ENCODE data around the gene IMMP2L. TPM values are rescaled to one million over a fixed set of nuclear protein-coding genes. Genes with fewer than 3 reads are reported as not detected.

Gene IMMP2L
- total RNA-seq, 1 donor, result 8.2 TPM

DNA sequence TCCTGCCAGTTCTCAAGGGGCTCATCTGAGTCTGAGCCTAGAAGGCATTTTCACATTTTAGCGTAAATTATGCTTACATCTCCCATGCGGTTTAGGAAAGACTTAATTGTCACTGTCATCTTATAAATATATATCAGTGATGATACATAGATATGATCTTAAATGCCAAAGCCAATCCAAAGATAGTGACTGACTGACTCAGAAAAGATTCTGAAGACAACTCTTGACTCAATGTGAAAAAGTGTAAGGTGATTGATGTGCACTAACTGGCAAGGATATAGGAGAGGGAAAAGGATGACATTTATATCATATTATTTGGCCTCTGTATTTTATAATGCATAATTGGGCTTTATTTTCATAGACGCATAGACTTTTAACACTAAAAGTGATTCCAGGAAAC, 556.3 kb downstream of the IMMP2L start:
- no peak overlapping the region for H3K4me3 ChIP-seq (ENCODE audit: low read depth, low read length)
- TF ChIP-seq, protein P1, sequence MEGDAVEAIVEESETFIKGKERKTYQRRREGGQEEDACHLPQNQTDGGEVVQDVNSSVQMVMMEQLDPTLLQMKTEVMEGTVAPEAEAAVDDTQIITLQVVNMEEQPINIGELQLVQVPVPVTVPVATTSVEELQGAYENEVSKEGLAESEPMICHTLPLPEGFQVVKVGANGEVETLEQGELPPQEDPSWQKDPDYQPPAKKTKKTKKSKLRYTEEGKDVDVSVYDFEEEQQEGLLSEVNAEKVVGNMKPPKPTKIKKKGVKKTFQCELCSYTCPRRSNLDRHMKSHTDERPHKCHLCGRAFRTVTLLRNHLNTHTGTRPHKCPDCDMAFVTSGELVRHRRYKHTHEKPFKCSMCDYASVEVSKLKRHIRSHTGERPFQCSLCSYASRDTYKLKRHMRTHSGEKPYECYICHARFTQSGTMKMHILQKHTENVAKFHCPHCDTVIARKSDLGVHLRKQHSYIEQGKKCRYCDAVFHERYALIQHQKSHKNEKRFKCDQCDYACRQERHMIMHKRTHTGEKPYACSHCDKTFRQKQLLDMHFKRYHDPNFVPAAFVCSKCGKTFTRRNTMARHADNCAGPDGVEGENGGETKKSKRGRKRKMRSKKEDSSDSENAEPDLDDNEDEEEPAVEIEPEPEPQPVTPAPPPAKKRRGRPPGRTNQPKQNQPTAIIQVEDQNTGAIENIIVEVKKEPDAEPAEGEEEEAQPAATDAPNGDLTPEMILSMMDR (IDR thresholded peaks at IDR 0.05; ENCODE audit: insufficient read depth, low read depth, low read length), result no peak
- no peak for DNase-seq (ENCODE audit: low read depth)

- no peak overlapping the region for H3K4me3 ChIP-seq (ENCODE audit: low read depth, low read length)
- no peak for DNase-seq (ENCODE audit: low read depth)
- TF ChIP-seq, protein P1 (IDR thresholded peaks at IDR 0.05; ENCODE audit: insufficient read depth, low read depth, low read length), result no peak
Observed at GRCh38 chr7:111005445-111005844, 556.8 kb downstream of the IMMP2L start.

- TF ChIP-seq, protein P1 (IDR thresholded peaks at IDR 0.05; ENCODE audit: insufficient read depth, low read depth, low read length), result no peak
- no peak for DNase-seq (ENCODE audit: low read depth)
- H3K4me3 ChIP-seq (ENCODE audit: low read depth, low read length), result no peak overlapping the region
Observed at GRCh38 chr7:111004310-111004901, 557.9 kb downstream of the IMMP2L start.

GRCh38 chr7:111003883-111004282, 558.4 kb downstream of the IMMP2L start:
- DNase-seq (ENCODE audit: low read depth), result no peak
- TF ChIP-seq, protein P1 (IDR thresholded peaks at IDR 0.05; ENCODE audit: insufficient read depth, low read depth, low read length), result no peak
- no peak overlapping the region for H3K4me3 ChIP-seq (ENCODE audit: low read depth, low read length)

GRCh38 chr7:110994028-110994967, 568.0 kb downstream of the IMMP2L start:
- TF ChIP-seq, protein P1 (IDR thresholded peaks at IDR 0.05; ENCODE audit: insufficient read depth, low read depth, low read length), result no peak
- no peak for DNase-seq (ENCODE audit: low read depth)
- no peak overlapping the region for H3K4me3 ChIP-seq (ENCODE audit: low read depth, low read length)

GRCh38 chr7:110988890-110989501, 573.3 kb downstream of the IMMP2L start:
- no peak overlapping the region for H3K4me3 ChIP-seq (ENCODE audit: low read depth, low read length)
- DNase-seq (ENCODE audit: low read depth), result no peak
- TF ChIP-seq, protein P1 (IDR thresholded peaks at IDR 0.05; ENCODE audit: insufficient read depth, low read depth, low read length), result no peak

Measured in fibroblast of villous mesenchyme (primary cell).